WTC11 (cell line): Measurements from ENCODE around the gene NPAS3. TPM values are rescaled to one million over a fixed set of nuclear protein-coding genes. Genes with fewer than 3 reads are reported as not detected.

Experiments
- ATAC-seq: fragments of 200-7000 bp; cut with Tn5 transposase; 2 replicates; pipeline ENCODE4 v1.10.0; 2021; ENCODE audit warnings: mild to moderate bottlenecking, moderate library complexity
- CTCF ChIA-PET: fragments of 300-600 bp; sonication (Branson Sonifier 250); formaldehyde crosslinking; loops from one replicate; lab custom pipeline; 2021; ENCODE audit warnings: antibody characterized with exemption; lab: Charles Lee
- POLR2A ChIA-PET: fragments of 350-600 bp; sonication (Branson Sonifier 250); formaldehyde crosslinking; loops from one replicate; lab custom pipeline; 2021; ENCODE audit warnings: antibody characterized with exemption; lab: Charles Lee
- DNase-seq: peaks from one replicate; pipeline ENCODE4 v3.0.0; 2021; ENCODE audit warnings: low spot score
- H3K27ac Mint-ChIP-seq: 2 replicates; pipeline ENCODE4 v1.8.0; 2021; ENCODE audit warnings: mixed read lengths
- H3K27me3 Mint-ChIP-seq: 2 replicates; pipeline ENCODE4 v1.8.0; 2021; ENCODE audit warnings: low read depth, mild to moderate bottlenecking, moderate library complexity, mixed read lengths
- H3K36me3 Mint-ChIP-seq: 2 replicates; pipeline ENCODE4 v1.8.0; 2021; ENCODE audit warnings: mixed read lengths
- H3K4me1 Mint-ChIP-seq: 2 replicates; pipeline ENCODE4 v1.8.0; 2022; ENCODE audit warnings: mixed read lengths
- H3K4me3 Mint-ChIP-seq: 2 replicates; pipeline ENCODE4 v1.8.0; 2021; ENCODE audit warnings: mild to moderate bottlenecking, moderate library complexity, mixed read lengths
- H3K9me3 Mint-ChIP-seq: 2 replicates; pipeline ENCODE4 v1.8.0; 2021; ENCODE audit warnings: mixed read lengths
- CREB1 ChIP-seq: sonication (generic); formaldehyde crosslinking; IDR thresholded peaks from 2 replicates; pipeline ENCODE4 v1.8.0; 2023; ENCODE audit warnings: mild to moderate bottlenecking, missing genetic modification reagents
- ELF4 ChIP-seq: sonication (generic); formaldehyde crosslinking; IDR thresholded peaks from 2 replicates; pipeline ENCODE4 v1.8.1; 2022; ENCODE audit warnings: low read depth, mild to moderate bottlenecking, moderate library complexity, missing genetic modification reagents
- ERG ChIP-seq: fragments of 250-450 bp; sonication (Bioruptor Pico); IDR thresholded peaks from 2 replicates; pipeline ENCODE4 v1.8.0; 2021; ENCODE audit warnings: mild to moderate bottlenecking
- ESRRA ChIP-seq: sonication (generic); formaldehyde crosslinking; IDR thresholded peaks from 2 replicates; pipeline ENCODE4 v1.8.1; 2022; ENCODE audit warnings: mild to moderate bottlenecking, missing genetic modification reagents, borderline replicate concordance
- FOXP4 ChIP-seq: sonication (generic); formaldehyde crosslinking; IDR thresholded peaks from 2 replicates; pipeline ENCODE4 v1.8.0; 2022; ENCODE audit warnings: mild to moderate bottlenecking, missing genetic modification reagents
- GABPB1 ChIP-seq: sonication (generic); formaldehyde crosslinking; IDR thresholded peaks from 2 replicates; pipeline ENCODE4 v1.8.1; 2023; ENCODE audit warnings: mild to moderate bottlenecking, missing genetic modification reagents
- MLX ChIP-seq: sonication (generic); formaldehyde crosslinking; IDR thresholded peaks from 2 replicates; pipeline ENCODE4 v1.8.1; 2023; ENCODE audit warnings: mild to moderate bottlenecking, missing genetic modification reagents, moderate library complexity
- MXD4 ChIP-seq: fragments of 250-450 bp; sonication (Bioruptor Pico); IDR thresholded peaks from 2 replicates; pipeline ENCODE4 v1.8.0; 2021; ENCODE audit warnings: mild to moderate bottlenecking, moderate library complexity, borderline replicate concordance
- MYBL2 ChIP-seq: sonication (generic); formaldehyde crosslinking; IDR thresholded peaks from 2 replicates; pipeline ENCODE4 v1.8.1; 2023; ENCODE audit warnings: mild to moderate bottlenecking, moderate library complexity, missing genetic modification reagents
- NFYB ChIP-seq: sonication (generic); formaldehyde crosslinking; conservative IDR thresholded peaks from 2 replicates; pipeline ENCODE4 v1.8.0; 2022; ENCODE audit warnings: low read depth, missing genetic modification reagents
- NR2C2 ChIP-seq: sonication (generic); formaldehyde crosslinking; IDR thresholded peaks from 2 replicates; pipeline ENCODE4 v1.8.0; 2022; ENCODE audit warnings: mild to moderate bottlenecking, missing genetic modification reagents
- OVOL2 ChIP-seq: fragments of 250-450 bp; sonication (Bioruptor Pico); IDR thresholded peaks from 2 replicates; pipeline ENCODE4 v1.9.0; 2021; ENCODE audit warnings: mild to moderate bottlenecking, borderline replicate concordance
- PRRX2 ChIP-seq: fragments of 250-450 bp; sonication (Bioruptor Pico); IDR thresholded peaks from 2 replicates; pipeline ENCODE4 v1.8.0; 2021; ENCODE audit warnings: mild to moderate bottlenecking
- RORB ChIP-seq: fragments of 250-450 bp; sonication (Bioruptor Pico); IDR thresholded peaks from 2 replicates; pipeline ENCODE4 v1.9.0; 2021; ENCODE audit warnings: mild to moderate bottlenecking
- SMAD4 ChIP-seq: sonication (generic); formaldehyde crosslinking; IDR thresholded peaks from 2 replicates; pipeline ENCODE4 v1.8.0; 2022; ENCODE audit warnings: mild to moderate bottlenecking, missing genetic modification reagents
- SP1 ChIP-seq: sonication (generic); formaldehyde crosslinking; conservative IDR thresholded peaks from 2 replicates; pipeline ENCODE4 v1.8.1; 2022; ENCODE audit warnings: missing genetic modification reagents
- STAT6 ChIP-seq: sonication (generic); formaldehyde crosslinking; conservative IDR thresholded peaks from 2 replicates; pipeline ENCODE4 v1.8.1; 2023; ENCODE audit warnings: mild to moderate bottlenecking, low read depth, missing genetic modification reagents, moderate library complexity
- TCF7 ChIP-seq: sonication (generic); formaldehyde crosslinking; IDR thresholded peaks from 2 replicates; pipeline ENCODE4 v1.8.0; 2022; ENCODE audit warnings: mild to moderate bottlenecking, low read depth, missing genetic modification reagents, moderate library complexity
- TEAD4 ChIP-seq: sonication (generic); formaldehyde crosslinking; IDR thresholded peaks from 2 replicates; pipeline ENCODE4 v1.8.0; 2022; ENCODE audit warnings: mild to moderate bottlenecking, missing genetic modification reagents
- USF2 ChIP-seq: sonication (generic); formaldehyde crosslinking; IDR thresholded peaks from 2 replicates; pipeline ENCODE4 v1.8.1; 2023; ENCODE audit warnings: mild to moderate bottlenecking, missing genetic modification reagents, moderate library complexity
- ZBTB43 ChIP-seq: sonication (generic); formaldehyde crosslinking; IDR thresholded peaks from 2 replicates; pipeline ENCODE4 v1.8.1; 2023; ENCODE audit warnings: mild to moderate bottlenecking, missing genetic modification reagents
- ZNF138 ChIP-seq: sonication (generic); formaldehyde crosslinking; conservative IDR thresholded peaks from 2 replicates; pipeline ENCODE4 v1.8.1; 2022; ENCODE audit warnings: mild to moderate bottlenecking, moderate library complexity, missing genetic modification reagents
- ZNF232 ChIP-seq: sonication (generic); formaldehyde crosslinking; IDR thresholded peaks from 2 replicates; pipeline ENCODE4 v1.8.0; 2022; ENCODE audit warnings: mild to moderate bottlenecking, missing genetic modification reagents
- ZNF263 ChIP-seq: sonication (generic); formaldehyde crosslinking; IDR thresholded peaks from 2 replicates; pipeline ENCODE4 v1.8.1; 2022; ENCODE audit warnings: low read depth, mild to moderate bottlenecking, moderate library complexity, missing genetic modification reagents
- ZNF317 ChIP-seq: sonication (generic); formaldehyde crosslinking; IDR thresholded peaks from 2 replicates; pipeline ENCODE4 v1.8.1; 2023; ENCODE audit warnings: low read depth, mild to moderate bottlenecking, moderate library complexity, missing genetic modification reagents, borderline replicate concordance
- ZNF396 ChIP-seq: fragments of 250-450 bp; sonication (Bioruptor Pico); IDR thresholded peaks from 2 replicates; pipeline ENCODE4 v1.8.0; 2021; ENCODE audit warnings: mild to moderate bottlenecking, moderate library complexity, borderline replicate concordance
- ZNF416 ChIP-seq: fragments of 250-450 bp; sonication (Bioruptor Pico); IDR thresholded peaks from 2 replicates; pipeline ENCODE4 v1.9.0; 2021; ENCODE audit warnings: mild to moderate bottlenecking, inconsistent platforms
- ZNF423 ChIP-seq: fragments of 250-450 bp; sonication (Bioruptor Pico); IDR thresholded peaks from 2 replicates; pipeline ENCODE4 v2.1.2; 2022; ENCODE audit warnings: mild to moderate bottlenecking, moderate library complexity
- ZSCAN18 ChIP-seq: fragments of 250-450 bp; sonication (Bioruptor Pico); IDR thresholded peaks from 2 replicates; pipeline ENCODE4 v2.1.2; 2022; ENCODE audit warnings: mild to moderate bottlenecking, moderate library complexity
- total RNA-seq: library from RNA; stranded (reverse); gene quantifications from 3 replicates; pipeline ENCODE4 v1.2.3, GENCODE V29; 2021

Gene NPAS3
- total RNA-seq, 1 experiment from 2014 or later = 3.2 TPM

- Mint-ChIP-seq H3K4me1 (peaks cover 19% of the 10 kb centered on the region), H3K27ac (no peak overlapping the region), H3K36me3 (peaks cover 5% of the 10 kb centered on the region), H3K4me3 (no peak overlapping the region), H3K27me3 (peaks cover 5% of the 10 kb centered on the region), H3K9me3 (peaks cover 14% of the 10 kb centered on the region)
- ChIA-PET CTCF (no interaction called here), POLR2A (no interaction called here)
- DNase-seq (no peak), ATAC-seq (no peak)
- no peak for TF ChIP-seq MYBL2
- TF ChIP-seq ZNF232 = no peak
- TF ChIP-seq SP1 (CRISPR knock-in tag) = no peak
- no peak for TF ChIP-seq MXD4 (CRISPR knock-in tag)
- TF ChIP-seq ERG (CRISPR knock-in tag) = no peak
- no peak for TF ChIP-seq NR2C2 (CRISPR knock-in tag)
- TF ChIP-seq RORB (CRISPR knock-in tag) = no peak
- TF ChIP-seq ZNF416 (CRISPR knock-in tag) = no peak
- no peak for TF ChIP-seq TCF7 (CRISPR knock-in tag)
- TF ChIP-seq PRRX2 (CRISPR knock-in tag) = no peak
- TF ChIP-seq OVOL2 (CRISPR knock-in tag) = no peak
- TF ChIP-seq GABPB1 = no peak
- no peak for TF ChIP-seq NFYB (CRISPR knock-in tag)
- TF ChIP-seq STAT6 (CRISPR knock-in tag) = no peak
- TF ChIP-seq USF2 (CRISPR knock-in tag) = no peak
- no peak for TF ChIP-seq ESRRA (CRISPR knock-in tag)
- no peak for TF ChIP-seq ELF4 (CRISPR knock-in tag)
Measured at GRCh38 chr14:33490555-33490954, 551.9 kb downstream of the NPAS3 start.

- peaks cover 13% of the 10 kb centered on the region for H3K4me1 Mint-ChIP-seq
- ATAC-seq (no peak), DNase-seq (no peak)
- peaks cover 20% of the 10 kb centered on the region for H3K9me3 Mint-ChIP-seq
- H3K27ac Mint-ChIP-seq = no peak overlapping the region
- H3K27me3 Mint-ChIP-seq = peaks cover 5% of the 10 kb centered on the region
- POLR2A ChIA-PET = no interaction called here
- H3K4me3 Mint-ChIP-seq = no peak overlapping the region
- CTCF ChIA-PET = no interaction called here
- H3K36me3 Mint-ChIP-seq = peaks cover 5% of the 10 kb centered on the region
- TF ChIP-seq ZNF317 (CRISPR knock-in tag) (no peak), CREB1 (no peak), ZNF423 (CRISPR knock-in tag) (no peak), ZNF263 (CRISPR knock-in tag) (no peak), FOXP4 (CRISPR knock-in tag) (no peak), ZSCAN18 (CRISPR knock-in tag) (no peak), ZBTB43 (CRISPR knock-in tag) (no peak), SP1 (CRISPR knock-in tag) (no peak), SMAD4 (no peak), ZNF138 (CRISPR knock-in tag) (no peak), TEAD4 (CRISPR knock-in tag) (no peak), MLX (CRISPR knock-in tag) (no peak), ZNF396 (no peak)
Measured at GRCh38 chr14:33491112-33491511, 552.4 kb downstream of the NPAS3 start.
